ENCODE results near the gene SLC38A3.

The SLC38A3 gene

GRCh38 chr3:50204804-50205412 lies at the start of gene SLC38A3:
TSS of gene SLC38A3 (plus strand) at chr3:50205271. CDS start at chr3:50214200, 8,929 bp downstream.
- DNase-seq (ENCODE audit: low spot score), result no peak

DNA sequence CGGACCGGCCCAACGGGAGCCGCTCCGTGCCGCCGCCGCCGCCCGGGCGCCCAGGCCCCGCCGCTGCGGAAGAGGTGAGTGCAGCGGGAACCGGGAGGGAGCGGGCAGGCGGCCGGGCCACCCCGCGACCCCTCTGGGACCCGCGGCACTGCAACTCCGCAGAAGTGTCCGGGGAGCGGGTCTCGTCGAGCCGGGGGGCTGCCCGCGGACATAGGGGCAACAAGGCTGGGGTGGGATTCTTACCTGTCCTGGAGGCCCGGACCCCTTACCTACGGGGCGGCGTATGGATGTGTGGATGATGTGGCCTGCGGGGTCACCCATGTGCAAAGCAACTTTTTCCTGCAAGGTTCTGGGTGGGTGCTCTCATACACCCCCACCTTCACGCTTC lies 49.6 kb upstream of the SLC38A3 start:
- DNase-seq (ENCODE audit: low spot score), result no peak

DNA sequence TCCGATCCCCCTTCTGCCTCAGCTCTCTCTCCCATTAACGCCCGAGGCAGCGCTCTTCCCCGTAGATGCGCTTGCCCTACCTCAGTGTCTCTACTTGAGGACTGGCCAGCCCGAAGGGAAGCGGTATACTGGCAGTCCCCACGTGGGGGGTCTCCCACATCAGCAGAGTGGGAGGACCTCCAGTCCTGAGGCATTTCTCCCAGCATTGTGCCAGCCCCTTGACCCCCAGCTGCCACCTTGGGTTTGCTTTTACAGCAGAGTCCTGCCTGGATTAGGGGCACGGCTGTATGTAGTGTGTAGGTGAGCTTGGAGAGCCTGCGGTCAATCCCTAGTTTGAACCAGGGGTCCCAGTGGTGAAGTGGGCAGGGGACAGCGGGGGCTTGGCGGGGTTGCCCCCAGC lies 49.2 kb upstream of the SLC38A3 start:
- no peak for DNase-seq (ENCODE audit: low spot score)

DNA sequence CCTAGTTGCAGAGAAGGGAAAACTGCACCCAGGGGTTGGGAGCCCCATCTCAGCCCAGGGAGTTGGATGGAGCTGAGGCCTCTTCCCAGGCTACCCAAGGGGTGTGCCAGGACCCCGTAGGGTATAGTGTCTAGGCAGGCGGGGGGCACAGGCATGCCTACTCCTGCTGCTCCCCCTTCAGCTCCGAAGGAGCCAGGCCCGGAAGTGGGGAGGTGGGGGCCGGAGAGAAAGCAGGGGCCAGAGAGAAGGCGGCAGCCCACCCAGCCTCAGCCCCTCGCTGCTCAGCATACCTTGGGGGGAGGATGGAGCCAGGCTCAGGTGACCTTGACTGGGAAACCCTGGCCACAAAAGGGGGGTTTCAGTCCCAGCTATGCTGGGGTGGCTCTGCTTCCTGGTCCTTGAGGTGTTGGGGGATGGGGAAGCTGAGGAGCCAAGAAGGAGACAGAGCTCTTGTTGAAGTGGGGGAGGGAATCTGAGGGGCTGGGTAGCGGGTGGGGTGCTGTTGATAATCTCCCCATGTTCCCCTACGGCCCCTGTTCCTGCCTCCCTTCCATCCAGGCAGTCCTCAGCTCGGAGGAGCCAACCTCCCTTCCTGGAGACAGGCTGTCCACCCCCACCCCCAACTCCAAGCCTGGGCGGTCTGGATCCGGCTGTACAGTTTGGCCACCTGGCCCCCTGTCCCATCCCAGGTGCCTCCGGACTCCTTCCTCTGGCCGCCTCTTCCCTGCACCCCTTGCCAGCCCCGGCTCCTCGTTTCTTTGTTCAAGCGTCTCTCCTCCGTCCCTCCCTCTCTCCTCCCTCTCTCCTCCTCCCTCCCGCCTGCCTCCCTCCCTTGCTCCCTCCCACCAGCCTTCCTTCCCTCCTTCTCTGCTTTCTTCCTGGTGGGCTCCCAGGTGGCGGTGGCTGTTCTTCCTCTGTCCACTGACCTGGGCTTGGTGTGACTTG lies 48.2 kb upstream of the SLC38A3 start:
- DNase-seq (ENCODE audit: low spot score), result no peak

DNA sequence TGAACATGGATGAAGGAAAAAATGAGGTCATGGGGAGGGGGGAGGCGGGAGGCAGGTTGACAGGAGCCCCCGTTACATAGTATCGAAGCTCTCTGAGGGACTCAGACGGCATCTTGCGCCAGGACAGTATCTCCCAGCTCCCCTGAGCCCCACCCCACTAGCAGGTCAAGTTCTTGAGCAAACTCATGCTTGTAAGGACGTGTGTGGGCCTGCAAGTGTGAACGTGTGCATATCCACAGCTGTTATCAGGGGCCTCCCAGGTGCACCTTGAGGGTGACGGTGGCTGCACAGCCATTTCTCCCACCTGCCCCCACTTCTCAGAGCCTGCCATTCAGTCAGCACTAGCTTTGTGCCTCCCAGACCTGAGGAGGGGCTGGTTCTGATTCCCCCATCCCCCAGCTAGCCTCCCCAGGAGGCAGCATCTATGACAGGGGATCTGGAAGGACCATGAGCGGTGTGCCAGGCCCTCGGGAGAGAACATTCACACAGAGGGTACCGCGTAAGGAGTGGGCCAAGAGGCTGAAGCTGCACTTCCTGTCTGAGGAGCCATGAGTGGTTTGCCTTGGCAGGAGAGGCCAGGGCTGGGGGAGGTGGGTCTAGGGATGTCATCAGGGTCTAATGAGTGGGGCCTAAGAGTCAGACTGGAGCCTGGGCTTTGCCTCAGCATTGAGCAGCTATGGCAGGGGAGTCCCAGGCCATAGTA lies 47.1 kb upstream of the SLC38A3 start:
- no peak for DNase-seq (ENCODE audit: low spot score)

- no peak for DNase-seq (ENCODE audit: low spot score)
Measured at GRCh38 chr3:50158530-50159146, 46.4 kb upstream of the SLC38A3 start.

DNA sequence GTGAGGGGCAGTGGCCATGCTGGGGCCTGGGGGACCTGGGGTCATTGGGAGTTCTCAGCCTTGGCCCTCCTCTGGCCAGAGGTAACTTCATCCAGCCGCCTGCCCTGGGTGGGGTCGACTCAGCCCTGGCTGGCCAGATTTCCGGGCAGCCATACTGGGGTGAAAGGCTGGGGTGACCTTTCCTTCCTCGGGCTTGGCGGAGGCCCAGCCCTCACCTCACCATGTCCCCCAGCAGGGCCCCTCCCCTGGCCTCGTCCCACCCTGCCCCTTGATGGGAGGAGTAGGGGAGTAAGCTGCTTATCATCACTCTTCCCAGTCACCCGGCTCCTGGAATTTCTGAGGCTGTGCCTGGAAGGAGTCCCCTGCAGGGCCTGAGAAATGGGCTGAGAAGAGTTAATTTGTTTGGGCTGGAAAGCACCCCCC lies 44.5 kb upstream of the SLC38A3 start:
- no peak for DNase-seq (ENCODE audit: low spot score)

DNA sequence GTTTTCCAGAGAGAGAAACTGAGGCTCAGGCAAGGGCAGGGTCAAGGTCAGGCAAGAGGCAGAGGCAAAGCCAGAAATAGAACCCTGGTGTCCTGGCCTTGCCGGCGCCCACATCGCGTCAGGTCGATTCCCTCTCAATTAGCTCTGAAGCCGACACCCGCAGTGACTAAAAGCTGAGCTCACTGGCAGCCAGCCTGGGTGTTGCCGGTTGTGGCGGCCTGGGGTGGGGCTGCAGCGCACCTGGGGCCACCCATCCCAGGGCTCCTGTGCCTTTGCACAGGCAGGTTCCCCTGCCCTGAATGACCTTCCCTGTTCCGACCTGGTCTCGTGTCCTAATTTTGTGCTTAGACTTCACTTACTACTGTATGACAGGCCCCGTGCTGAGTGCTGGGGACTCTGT lies 43.8 kb upstream of the SLC38A3 start:
- no peak for DNase-seq (ENCODE audit: low spot score)

GRCh38 chr3:50162034-50162883 lies 42.8 kb upstream of the SLC38A3 start:
- no peak for DNase-seq (ENCODE audit: low spot score)

- DNase-seq (ENCODE audit: low spot score), result no peak
Measured at GRCh38 chr3:50163572-50164455, 41.3 kb upstream of the SLC38A3 start.

DNA sequence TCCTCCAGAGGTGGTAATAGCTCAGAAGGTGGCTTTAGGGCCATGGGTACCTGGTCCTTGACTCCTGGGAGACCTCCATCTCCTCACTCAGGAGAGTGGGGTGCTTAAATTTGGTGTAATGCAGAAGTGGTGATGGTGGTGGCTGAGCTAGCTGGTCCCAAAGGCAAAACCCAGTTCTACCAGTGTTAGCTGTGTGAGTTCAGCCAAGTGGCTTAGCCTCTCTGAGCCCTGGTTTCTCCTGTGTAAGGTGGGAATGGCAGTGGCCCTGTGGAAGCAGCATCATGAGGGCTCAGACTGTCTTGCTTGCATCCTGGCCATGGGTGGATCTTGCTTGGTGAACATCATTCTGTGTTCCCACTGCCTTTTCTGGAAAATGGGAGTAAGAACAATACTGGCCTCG lies 40.6 kb upstream of the SLC38A3 start:
- no peak for DNase-seq (ENCODE audit: low spot score)

DNA sequence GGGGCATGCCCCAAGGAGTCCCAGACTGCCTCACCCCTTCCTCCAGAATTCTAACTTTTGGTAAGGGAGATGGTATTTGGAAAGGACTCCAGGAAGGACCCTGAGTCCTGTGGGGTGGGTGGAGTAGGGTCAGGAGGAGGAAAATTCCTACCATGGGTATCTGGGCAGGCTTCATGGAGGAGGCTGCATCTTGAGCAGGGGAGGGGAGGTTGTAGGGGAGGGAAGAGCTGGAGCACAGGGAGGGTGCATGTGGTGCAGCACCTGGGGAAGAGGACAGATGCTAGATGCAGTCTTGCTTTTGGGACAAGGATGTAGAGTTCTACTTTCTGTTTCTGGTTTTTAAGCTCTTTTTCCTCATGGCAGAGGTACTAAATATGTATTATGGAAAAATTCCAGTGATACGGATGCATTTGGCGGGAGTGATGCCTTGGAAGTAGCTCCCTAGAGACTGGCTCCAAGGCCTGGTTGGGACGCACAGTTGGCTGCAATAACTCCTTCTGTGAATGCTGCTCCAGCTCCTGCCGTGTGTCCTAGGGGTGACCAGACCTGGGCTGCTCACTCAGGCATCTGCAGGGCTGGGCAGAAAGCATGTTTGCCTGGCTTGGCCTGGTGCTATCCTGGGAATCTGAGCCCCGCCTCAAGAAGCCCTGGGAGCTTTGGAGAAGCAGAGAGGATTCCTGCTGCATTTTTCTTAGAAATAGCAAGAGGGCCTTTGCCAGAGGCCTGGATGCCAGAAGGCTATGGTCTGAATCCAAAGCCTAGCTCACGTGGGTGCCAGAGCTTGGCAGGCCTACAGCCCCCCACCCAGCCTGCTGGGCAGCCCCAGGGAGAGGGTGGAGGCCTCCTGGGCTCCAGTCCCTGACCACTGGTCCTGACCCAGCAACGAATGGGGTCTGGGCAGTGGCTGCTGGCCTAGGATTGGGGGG lies 39.8 kb upstream of the SLC38A3 start:
- DNase-seq (ENCODE audit: low spot score), result no peak

DNA sequence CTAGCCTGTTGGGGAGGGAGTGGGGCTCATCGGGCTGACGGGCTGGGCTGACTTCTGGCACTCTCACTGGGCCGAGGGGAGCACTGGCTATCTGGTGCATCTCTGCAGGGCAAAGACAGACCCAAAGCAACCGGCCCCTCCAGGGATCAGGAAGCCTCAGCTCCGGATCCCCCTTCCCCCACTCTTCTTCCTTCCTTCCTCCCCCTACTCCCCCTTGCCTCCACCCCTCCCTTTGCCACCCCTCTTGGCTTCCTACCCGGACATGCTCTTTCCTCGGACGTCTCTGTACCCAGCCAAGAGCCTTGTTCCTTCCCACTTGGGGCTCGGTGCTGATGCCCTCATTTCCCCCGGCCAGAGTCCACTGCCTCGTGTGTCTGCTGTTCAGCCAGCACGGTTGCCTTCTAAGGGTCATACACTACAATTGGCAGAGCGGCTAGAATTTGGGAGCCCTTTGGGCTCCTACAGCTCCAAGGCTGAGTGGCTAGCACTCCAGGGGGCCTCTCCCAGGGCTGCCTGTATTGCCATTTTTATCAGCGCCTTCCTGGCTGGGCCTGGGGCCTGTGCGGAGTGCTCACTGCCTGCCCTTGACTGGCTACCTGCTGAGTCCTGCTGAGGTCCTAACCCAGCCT lies 39.0 kb upstream of the SLC38A3 start:
- no peak for DNase-seq (ENCODE audit: low spot score)

GRCh38 chr3:50166620-50167019 lies 38.5 kb upstream of the SLC38A3 start:
- no peak for DNase-seq (ENCODE audit: low spot score)

- no peak for DNase-seq (ENCODE audit: low spot score)
Measured at GRCh38 chr3:50167069-50167840, 37.8 kb upstream of the SLC38A3 start.

GRCh38 chr3:50167841-50168209 lies 37.2 kb upstream of the SLC38A3 start:
- DNase-seq (ENCODE audit: low spot score), result no peak

- no peak for DNase-seq (ENCODE audit: low spot score)
Measured at GRCh38 chr3:50168388-50168787, 36.7 kb upstream of the SLC38A3 start.

GRCh38 chr3:50168791-50169190 lies 36.3 kb upstream of the SLC38A3 start:
- no peak for DNase-seq (ENCODE audit: low spot score)

Measured in kidney capillary endothelial cell (primary cell).